ENCODE results near the gene CLDN22. TPM values are rescaled to one million over a fixed set of nuclear protein-coding genes. Genes with fewer than 3 reads are reported as not detected.

CLDN22 gene
- total RNA-seq, 1 donor from 2014 or later: not detected

GRCh38 chr4:183349673-183350072, 29.6 kb upstream of the CLDN22 start:
- Mint-ChIP-seq H3K9me3 (no peaks in the 10 kb centered on the region), H3K27me3 (ENCODE audit: low read depth) (no peaks in the 10 kb centered on the region), H3K36me3 (no peaks in the 10 kb centered on the region), H3K4me3 (no peak overlapping the region), H3K4me1 (peaks cover 7% of the 10 kb centered on the region), H3K27ac (no peak overlapping the region)
- DNase-seq (ENCODE audit: low spot score in 2 of 2, unreplicated experiment in 2 of 2): no peak
- TF ChIP-seq CTCF (IDR thresholded peaks at IDR 0.05; ENCODE audit: unreplicated experiment): no peak

- no peak for TF ChIP-seq CTCF (IDR thresholded peaks at IDR 0.05; ENCODE audit: unreplicated experiment)
- H3K4me3 Mint-ChIP-seq: no peak overlapping the region
- DNase-seq (ENCODE audit: low spot score in 2 of 2, unreplicated experiment in 2 of 2): no peak
- no peaks in the 10 kb centered on the region for H3K9me3 Mint-ChIP-seq
- H3K27ac Mint-ChIP-seq: no peak overlapping the region
- peaks cover 4% of the 10 kb centered on the region for H3K4me1 Mint-ChIP-seq
- no peaks in the 10 kb centered on the region for H3K36me3 Mint-ChIP-seq
- H3K27me3 Mint-ChIP-seq (ENCODE audit: low read depth): no peaks in the 10 kb centered on the region
Measured at GRCh38 chr4:183348706-183349659, 28.9 kb upstream of the CLDN22 start.

GRCh38 chr4:183348136-183348535, 28.1 kb upstream of the CLDN22 start:
- Mint-ChIP-seq H3K9me3 (no peaks in the 10 kb centered on the region), H3K27ac (no peak overlapping the region), H3K36me3 (no peaks in the 10 kb centered on the region), H3K4me1 (peaks cover 2% of the 10 kb centered on the region), H3K27me3 (ENCODE audit: low read depth) (no peaks in the 10 kb centered on the region), H3K4me3 (no peak overlapping the region)
- DNase-seq (ENCODE audit: low spot score in 2 of 2, unreplicated experiment in 2 of 2): no peak
- TF ChIP-seq CTCF (IDR thresholded peaks at IDR 0.05; ENCODE audit: unreplicated experiment): no peak

- H3K27ac Mint-ChIP-seq: no peak overlapping the region
- no peak overlapping the region for H3K4me3 Mint-ChIP-seq
- no peaks in the 10 kb centered on the region for H3K27me3 Mint-ChIP-seq (ENCODE audit: low read depth)
- no peaks in the 10 kb centered on the region for H3K9me3 Mint-ChIP-seq
- DNase-seq (ENCODE audit: low spot score in 2 of 2, unreplicated experiment in 2 of 2): no peak
- peaks cover 2% of the 10 kb centered on the region for H3K4me1 Mint-ChIP-seq
- TF ChIP-seq CTCF (IDR thresholded peaks at IDR 0.05; ENCODE audit: unreplicated experiment): no peak
- H3K36me3 Mint-ChIP-seq: no peaks in the 10 kb centered on the region
Measured at GRCh38 chr4:183347566-183347965, 27.5 kb upstream of the CLDN22 start.

GRCh38 chr4:183347146-183347545, 27.1 kb upstream of the CLDN22 start:
- Mint-ChIP-seq H3K4me1 (peaks cover 2% of the 10 kb centered on the region), H3K27ac (no peak overlapping the region), H3K4me3 (no peak overlapping the region), H3K9me3 (no peaks in the 10 kb centered on the region), H3K27me3 (ENCODE audit: low read depth) (no peaks in the 10 kb centered on the region), H3K36me3 (no peaks in the 10 kb centered on the region)
- TF ChIP-seq CTCF (IDR thresholded peaks at IDR 0.05; ENCODE audit: unreplicated experiment): no peak
- DNase-seq (ENCODE audit: low spot score in 2 of 2, unreplicated experiment in 2 of 2): no peak

Data from mesothelial cell of epicardium (in vitro differentiated cells).